ENCODE results near the gene FHDC1. TPM values are rescaled to one million over a fixed set of nuclear protein-coding genes. Genes with fewer than 3 reads are reported as not detected.

The FHDC1 gene
- total RNA-seq, 1 experiment from 2014 or later, result 0.03 TPM

GRCh38 chr4:152968806-152969394, 32.8 kb downstream of the FHDC1 start:
- H3K9me3 ChIP-seq (replicated peaks), result no peaks in the 10 kb centered on the region
- peaks cover 55% of the 10 kb centered on the region for H3K4me1 ChIP-seq (replicated peaks)
- no peaks in the 10 kb centered on the region; the same call in 1 of the 2 replicates for H3K27me3 ChIP-seq (replicated peaks)
- DNase-seq (ENCODE audit: low read depth in 1 of 2, low spot score in 2 of 2), result peak in 1 of 2 experiments; percentile 52
- H3K36me3 ChIP-seq, result no peaks in the 10 kb centered on the region
- H3K4me3 ChIP-seq, result no peak overlapping the region
- H3K27ac ChIP-seq, result peak overlapping the region; percentile 21; the same call in 1 of the 2 replicates

- Histone ChIP-seq H3K36me3 (no peaks in the 10 kb centered on the region), H3K4me3 (no peak overlapping the region), H3K9me3 (replicated peaks) (no peaks in the 10 kb centered on the region), H3K27me3 (replicated peaks) (no peaks in the 10 kb centered on the region; the same call in 1 of the 2 replicates), H3K4me1 (replicated peaks) (peaks cover 55% of the 10 kb centered on the region), H3K27ac (peak overlapping the region; percentile 13; the same call in 1 of the 2 replicates)
- peak in 1 of 2 experiments; percentile 67 for DNase-seq (ENCODE audit: low read depth in 1 of 2, low spot score in 2 of 2)
Measured at GRCh38 chr4:152970102-152970820, 34.1 kb downstream of the FHDC1 start.

- peak overlapping the region; percentile 13; the same call in 1 of the 2 replicates for H3K27ac ChIP-seq
- H3K27me3 ChIP-seq (replicated peaks), result no peaks in the 10 kb centered on the region
- H3K36me3 ChIP-seq, result no peaks in the 10 kb centered on the region
- DNase-seq (ENCODE audit: low read depth in 1 of 2, low spot score in 2 of 2), result no peak
- no peak overlapping the region for H3K4me3 ChIP-seq
- no peaks in the 10 kb centered on the region for H3K9me3 ChIP-seq (replicated peaks)
- H3K4me1 ChIP-seq (replicated peaks), result peaks cover 55% of the 10 kb centered on the region
Measured at GRCh38 chr4:152971053-152971452, 34.9 kb downstream of the FHDC1 start.

DNA sequence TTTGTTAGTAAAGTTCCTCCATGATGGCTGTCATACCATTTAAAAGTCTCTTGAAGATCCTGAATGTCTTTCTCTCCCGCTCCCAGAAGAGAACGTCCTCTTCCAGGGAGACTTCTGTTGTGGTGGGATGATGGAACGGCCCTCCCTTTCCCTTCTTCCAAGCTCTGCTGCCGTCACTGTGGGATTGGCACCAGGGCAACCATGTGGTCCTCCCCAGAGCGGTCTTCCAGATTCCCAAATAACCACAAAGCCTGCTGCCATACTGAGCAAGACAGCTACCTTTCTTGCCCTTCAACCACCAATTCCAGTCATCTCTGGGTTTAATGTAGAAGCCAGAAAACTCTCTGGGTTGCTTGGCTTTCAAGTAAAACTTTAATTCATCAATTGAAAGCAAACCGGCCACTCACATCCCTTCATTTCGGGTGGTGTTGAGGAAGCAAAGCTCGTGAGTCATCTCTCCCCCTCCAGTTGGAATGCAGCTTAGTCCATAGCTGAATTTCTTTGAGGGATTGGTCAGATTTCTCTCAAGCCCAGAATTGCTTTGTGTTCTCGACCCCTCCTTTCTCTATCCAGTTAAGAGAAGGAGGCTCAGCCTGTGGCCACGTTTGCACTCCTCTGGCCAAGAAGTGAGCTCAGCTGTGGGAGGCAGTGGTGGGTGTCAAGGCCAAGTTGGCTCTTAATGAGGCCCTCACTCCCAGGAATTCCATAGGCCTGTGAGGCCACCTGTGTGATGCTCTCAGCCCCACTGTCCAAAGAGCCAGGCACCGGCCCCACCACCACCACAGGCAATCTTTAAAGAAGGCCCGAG, 36.9 kb downstream of the FHDC1 start:
- Histone ChIP-seq H3K27ac (peak overlapping the region; percentile 50), H3K27me3 (replicated peaks) (no peaks in the 10 kb centered on the region), H3K9me3 (replicated peaks) (no peaks in the 10 kb centered on the region), H3K4me1 (replicated peaks) (peaks cover 49% of the 10 kb centered on the region), H3K36me3 (no peaks in the 10 kb centered on the region), H3K4me3 (no peak overlapping the region)
- DNase-seq (ENCODE audit: low read depth in 1 of 2, low spot score in 2 of 2), result peak; percentile 67 to 80

DNA sequence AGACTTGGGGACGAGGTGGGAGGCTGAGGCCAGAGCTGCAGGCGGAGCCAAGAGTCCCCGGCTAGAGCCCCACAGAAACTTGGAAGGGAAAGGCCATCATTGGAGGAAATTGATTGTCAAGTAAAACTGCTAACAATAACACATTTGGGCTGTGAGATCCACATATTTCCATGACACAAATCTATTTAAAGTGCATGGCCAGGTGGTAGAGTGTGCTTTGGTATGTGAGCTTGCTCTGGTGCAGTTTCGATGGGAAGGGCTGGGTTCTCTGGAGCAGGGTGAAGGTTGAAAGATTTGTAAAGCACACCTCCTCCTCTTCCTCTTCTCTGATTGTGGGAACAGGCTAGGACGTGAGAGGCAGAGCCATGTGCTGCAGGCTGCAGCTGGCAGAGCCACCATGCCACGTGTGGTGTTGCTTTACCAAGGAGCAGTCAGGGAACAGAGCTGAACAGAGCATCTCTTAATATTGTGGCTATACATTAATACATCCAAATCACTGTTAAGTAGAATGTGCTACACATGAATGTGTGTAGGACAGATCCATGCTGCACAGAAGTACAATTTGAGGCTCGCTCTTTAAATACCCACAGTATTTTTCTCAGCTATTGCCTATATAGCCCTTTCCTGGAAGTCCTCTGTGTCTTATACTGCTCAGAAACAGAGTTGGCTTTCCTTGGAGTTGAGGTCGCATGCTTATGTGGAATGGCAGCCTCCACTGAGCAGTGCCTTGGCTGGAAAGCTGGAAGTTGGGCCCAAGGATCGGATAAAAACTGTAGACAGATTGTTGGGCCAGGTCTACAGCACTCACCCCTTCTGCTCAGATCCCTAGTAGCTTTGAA, 37.7 kb downstream of the FHDC1 start:
- Histone ChIP-seq H3K9me3 (replicated peaks) (no peaks in the 10 kb centered on the region), H3K4me3 (no peak overlapping the region), H3K27me3 (replicated peaks) (no peaks in the 10 kb centered on the region), H3K36me3 (no peaks in the 10 kb centered on the region), H3K27ac (peak overlapping the region; percentile 50; the same call in 1 of the 2 replicates), H3K4me1 (replicated peaks) (peaks cover 41% of the 10 kb centered on the region)
- DNase-seq (ENCODE audit: low read depth in 1 of 2, low spot score in 2 of 2), result peak in 1 of 2 experiments; percentile 24

DNA sequence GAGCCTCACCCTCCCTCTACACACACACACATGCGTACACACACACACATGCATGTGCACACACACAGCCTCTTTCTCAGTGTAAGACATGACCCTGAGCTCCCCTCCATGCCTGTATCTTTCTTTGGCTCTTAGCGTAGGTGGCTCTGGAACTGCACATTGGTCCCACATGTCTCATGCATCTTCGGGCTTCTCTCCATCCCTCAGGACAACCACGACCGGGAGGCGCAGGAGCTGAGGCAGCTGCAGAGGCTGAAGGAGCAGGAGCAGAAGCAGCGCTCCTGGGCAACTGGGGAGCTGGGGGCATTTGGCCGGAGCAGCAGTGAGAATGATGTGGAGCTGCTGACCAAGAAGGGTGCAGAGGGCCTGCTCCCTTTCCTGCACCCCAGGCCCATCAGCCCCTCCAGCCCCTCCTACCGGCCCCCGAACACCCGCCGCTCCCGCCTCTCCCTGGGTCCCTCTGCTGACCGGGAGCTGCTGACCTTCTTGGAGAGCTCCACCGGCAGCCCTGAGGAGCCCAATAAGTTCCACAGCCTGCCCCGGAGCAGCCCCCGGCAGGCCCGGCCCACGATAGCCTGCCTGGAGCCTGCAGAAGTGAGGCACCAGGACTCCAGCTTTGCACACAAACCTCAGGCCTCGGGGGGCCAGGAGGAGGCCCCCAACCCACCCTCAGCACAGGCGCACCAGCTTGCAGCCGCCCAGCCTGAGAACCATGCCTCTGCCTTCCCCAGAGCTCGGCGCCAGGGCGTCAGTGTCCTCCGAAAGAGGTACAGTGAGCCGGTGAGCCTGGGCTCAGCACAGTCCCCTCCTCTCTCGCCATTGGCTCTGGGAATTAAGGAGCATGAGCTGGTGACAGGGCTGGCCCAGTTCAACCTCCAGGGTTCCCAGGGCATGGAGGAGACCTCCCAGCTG, 38.6 kb downstream of the FHDC1 start:
- H3K4me3 ChIP-seq, result no peak overlapping the region
- H3K9me3 ChIP-seq (replicated peaks), result no peaks in the 10 kb centered on the region
- H3K27ac ChIP-seq, result no peak overlapping the region
- H3K36me3 ChIP-seq, result no peaks in the 10 kb centered on the region
- no peaks in the 10 kb centered on the region for H3K27me3 ChIP-seq (replicated peaks)
- H3K4me1 ChIP-seq (replicated peaks), result peaks cover 33% of the 10 kb centered on the region
- peak in 1 of 2 experiments; percentile 32 for DNase-seq (ENCODE audit: low read depth in 1 of 2, low spot score in 2 of 2)

GRCh38 chr4:152975380-152976211, 39.5 kb downstream of the FHDC1 start:
- Histone ChIP-seq H3K4me3 (no peak overlapping the region), H3K27ac (no peak overlapping the region), H3K9me3 (replicated peaks) (no peaks in the 10 kb centered on the region), H3K36me3 (no peaks in the 10 kb centered on the region), H3K4me1 (replicated peaks) (peaks cover 24% of the 10 kb centered on the region), H3K27me3 (replicated peaks) (no peaks in the 10 kb centered on the region)
- DNase-seq (ENCODE audit: low read depth in 1 of 2, low spot score in 2 of 2), result no peak

DNA sequence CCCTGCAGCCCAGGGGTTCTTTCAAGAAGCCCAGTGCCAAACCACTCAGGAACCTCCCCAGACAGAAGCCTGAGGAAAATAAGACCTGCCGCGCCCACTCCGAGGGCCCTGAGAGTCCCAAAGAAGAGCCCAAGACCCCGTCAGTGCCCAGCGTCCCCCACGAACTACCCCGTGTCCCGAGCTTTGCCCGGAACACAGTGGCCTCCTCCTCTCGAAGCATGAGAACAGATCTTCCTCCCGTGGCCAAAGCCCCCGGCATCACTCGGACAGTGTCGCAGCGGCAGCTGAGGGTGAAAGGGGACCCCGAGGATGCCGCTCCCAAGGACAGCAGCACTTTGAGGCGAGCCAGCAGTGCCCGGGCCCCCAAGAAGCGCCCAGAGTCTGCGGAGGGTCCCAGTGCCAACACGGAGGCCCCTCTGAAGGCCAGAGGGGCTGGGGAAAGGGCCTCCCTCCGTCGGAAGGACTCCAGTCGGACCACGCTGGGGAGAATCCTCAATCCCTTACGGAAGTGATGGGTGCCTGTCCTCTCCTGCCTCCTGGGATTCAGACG, 40.2 kb downstream of the FHDC1 start:
- peaks cover 17% of the 10 kb centered on the region for H3K4me1 ChIP-seq (replicated peaks)
- no peaks in the 10 kb centered on the region for H3K36me3 ChIP-seq
- H3K27me3 ChIP-seq (replicated peaks), result no peaks in the 10 kb centered on the region
- DNase-seq (ENCODE audit: low read depth in 1 of 2, low spot score in 2 of 2), result peak in 1 of 2 experiments; percentile 30
- H3K9me3 ChIP-seq (replicated peaks), result no peaks in the 10 kb centered on the region
- no peak overlapping the region for H3K4me3 ChIP-seq
- H3K27ac ChIP-seq, result no peak overlapping the region

DNA sequence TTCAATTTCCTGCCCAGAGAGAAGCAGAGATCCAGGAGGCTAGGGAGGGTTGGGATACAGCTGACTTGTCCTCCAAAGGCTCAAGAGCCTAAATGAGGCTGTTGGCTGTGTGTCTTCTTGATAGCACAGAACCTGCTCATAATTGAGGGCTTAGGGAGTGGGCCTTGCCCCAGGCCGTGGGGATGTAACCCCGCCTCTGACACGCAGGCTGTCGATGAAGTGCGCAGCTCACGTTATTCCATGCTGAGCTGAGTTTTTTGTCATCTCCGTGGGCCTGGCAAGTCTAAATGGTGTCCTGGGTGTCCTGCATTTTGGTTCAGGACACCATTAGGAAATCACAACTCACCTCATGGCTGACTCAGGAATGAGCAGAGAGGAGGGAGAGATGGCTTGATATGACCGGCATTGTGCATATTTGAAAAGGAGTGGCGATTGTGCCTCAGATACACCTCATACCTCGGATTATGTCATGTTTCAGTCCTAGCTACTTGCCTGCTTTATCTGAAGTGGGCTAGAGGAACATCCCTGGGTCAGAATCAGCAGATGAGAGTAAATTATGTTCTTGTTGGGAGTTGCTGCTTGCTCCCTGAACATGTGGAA, 43.7 kb downstream of the FHDC1 start:
- H3K36me3 ChIP-seq, result no peaks in the 10 kb centered on the region
- no peak for DNase-seq (ENCODE audit: low read depth in 1 of 2, low spot score in 2 of 2)
- H3K27me3 ChIP-seq (replicated peaks), result no peaks in the 10 kb centered on the region
- H3K27ac ChIP-seq, result no peak overlapping the region
- no peak overlapping the region for H3K4me3 ChIP-seq
- H3K4me1 ChIP-seq (replicated peaks), result peaks cover 8% of the 10 kb centered on the region
- H3K9me3 ChIP-seq (replicated peaks), result no peaks in the 10 kb centered on the region

- no peaks in the 10 kb centered on the region for H3K9me3 ChIP-seq (replicated peaks)
- no peak overlapping the region for H3K27ac ChIP-seq
- DNase-seq (ENCODE audit: low read depth in 1 of 2, low spot score in 2 of 2), result no peak
- no peak overlapping the region for H3K4me3 ChIP-seq
- H3K36me3 ChIP-seq, result no peaks in the 10 kb centered on the region
- peaks cover 8% of the 10 kb centered on the region for H3K4me1 ChIP-seq (replicated peaks)
- no peaks in the 10 kb centered on the region for H3K27me3 ChIP-seq (replicated peaks)
Measured at GRCh38 chr4:152981278-152981677, 45.2 kb downstream of the FHDC1 start.

GRCh38 chr4:152981842-152982241, 45.7 kb downstream of the FHDC1 start:
- H3K9me3 ChIP-seq (replicated peaks), result no peaks in the 10 kb centered on the region
- DNase-seq (ENCODE audit: low read depth in 1 of 2, low spot score in 2 of 2), result no peak
- H3K4me1 ChIP-seq (replicated peaks), result peaks cover 8% of the 10 kb centered on the region
- H3K27me3 ChIP-seq (replicated peaks), result no peaks in the 10 kb centered on the region
- no peaks in the 10 kb centered on the region for H3K36me3 ChIP-seq
- H3K27ac ChIP-seq, result no peak overlapping the region
- H3K4me3 ChIP-seq, result no peak overlapping the region

Measured in SJSA1 (cell line).